ENCODE data around the gene LTA4H.

- TF ChIP-seq, protein P1, sequence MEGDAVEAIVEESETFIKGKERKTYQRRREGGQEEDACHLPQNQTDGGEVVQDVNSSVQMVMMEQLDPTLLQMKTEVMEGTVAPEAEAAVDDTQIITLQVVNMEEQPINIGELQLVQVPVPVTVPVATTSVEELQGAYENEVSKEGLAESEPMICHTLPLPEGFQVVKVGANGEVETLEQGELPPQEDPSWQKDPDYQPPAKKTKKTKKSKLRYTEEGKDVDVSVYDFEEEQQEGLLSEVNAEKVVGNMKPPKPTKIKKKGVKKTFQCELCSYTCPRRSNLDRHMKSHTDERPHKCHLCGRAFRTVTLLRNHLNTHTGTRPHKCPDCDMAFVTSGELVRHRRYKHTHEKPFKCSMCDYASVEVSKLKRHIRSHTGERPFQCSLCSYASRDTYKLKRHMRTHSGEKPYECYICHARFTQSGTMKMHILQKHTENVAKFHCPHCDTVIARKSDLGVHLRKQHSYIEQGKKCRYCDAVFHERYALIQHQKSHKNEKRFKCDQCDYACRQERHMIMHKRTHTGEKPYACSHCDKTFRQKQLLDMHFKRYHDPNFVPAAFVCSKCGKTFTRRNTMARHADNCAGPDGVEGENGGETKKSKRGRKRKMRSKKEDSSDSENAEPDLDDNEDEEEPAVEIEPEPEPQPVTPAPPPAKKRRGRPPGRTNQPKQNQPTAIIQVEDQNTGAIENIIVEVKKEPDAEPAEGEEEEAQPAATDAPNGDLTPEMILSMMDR (conservative IDR thresholded peaks at IDR 0.05; ENCODE audit: low read depth, low read length), result no peak
- TF ChIP-seq POLR2A (IDR thresholded peaks at IDR 0.05; ENCODE audit: low read depth, low read length) (no peak), CEBPB (IDR thresholded peaks at IDR 0.05; ENCODE audit: low read depth, low read length) (no peak), SMC3 (IDR thresholded peaks at IDR 0.05; ENCODE audit: low read depth, low read length) (no peak), BHLHE40 (IDR thresholded peaks at IDR 0.05; ENCODE audit: low read depth, low read length) (no peak), USF2 (IDR thresholded peaks at IDR 0.05; ENCODE audit: low read depth, low read length) (no peak), MAZ (IDR thresholded peaks at IDR 0.05; ENCODE audit: borderline replicate concordance, low read depth, low read length) (no peak), RAD21 (IDR thresholded peaks at IDR 0.05; ENCODE audit: low read length) (no peak), MXI1 (IDR thresholded peaks at IDR 0.05; ENCODE audit: borderline replicate concordance, low read depth, low read length) (no peak), RFX5 (IDR thresholded peaks at IDR 0.05; ENCODE audit: low read depth, low read length) (no peak), MAFK (IDR thresholded peaks at IDR 0.05; ENCODE audit: low read depth, low read length) (no peak), FOS (IDR thresholded peaks at IDR 0.05; ENCODE audit: low read depth, low read length) (no peak)
- TF ChIP-seq, protein P2, sequence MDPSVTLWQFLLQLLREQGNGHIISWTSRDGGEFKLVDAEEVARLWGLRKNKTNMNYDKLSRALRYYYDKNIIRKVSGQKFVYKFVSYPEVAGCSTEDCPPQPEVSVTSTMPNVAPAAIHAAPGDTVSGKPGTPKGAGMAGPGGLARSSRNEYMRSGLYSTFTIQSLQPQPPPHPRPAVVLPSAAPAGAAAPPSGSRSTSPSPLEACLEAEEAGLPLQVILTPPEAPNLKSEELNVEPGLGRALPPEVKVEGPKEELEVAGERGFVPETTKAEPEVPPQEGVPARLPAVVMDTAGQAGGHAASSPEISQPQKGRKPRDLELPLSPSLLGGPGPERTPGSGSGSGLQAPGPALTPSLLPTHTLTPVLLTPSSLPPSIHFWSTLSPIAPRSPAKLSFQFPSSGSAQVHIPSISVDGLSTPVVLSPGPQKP (IDR thresholded peaks at IDR 0.05; ENCODE audit: borderline replicate concordance, low read depth, low read length), result no peak
Observed at GRCh38 chr12:96028538-96028937, 6.8 kb downstream of the LTA4H start.

All from IMR-90 (cell line).